ENCODE data around the gene LRRC66. TPM values are rescaled to one million over a fixed set of nuclear protein-coding genes. Genes with fewer than 3 reads are reported as not detected.

The LRRC66 gene
- total RNA-seq, 1 experiment from 2014 or later: not detected

DNA sequence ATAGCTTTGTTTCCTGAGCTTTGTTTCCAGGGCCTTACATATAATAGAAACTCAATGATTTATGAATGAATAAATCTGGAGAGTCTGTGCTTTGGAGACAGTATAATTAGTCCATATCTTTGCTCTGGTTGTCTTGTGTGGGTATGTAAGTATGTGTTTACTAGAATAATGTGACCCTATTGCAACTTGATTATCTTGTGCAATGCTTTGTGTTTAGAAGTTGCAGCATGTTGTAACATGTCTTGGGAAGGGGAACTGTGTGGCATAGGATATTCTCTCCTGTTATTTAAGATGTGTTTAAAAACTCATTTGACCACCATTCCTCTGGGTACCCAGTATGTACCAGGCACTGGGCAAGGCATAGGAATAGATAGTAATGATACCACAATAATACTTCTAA is 37.0 kb upstream of the LRRC66 start:
- Mint-ChIP-seq H3K4me1 (peaks cover 6 to 17% of the 10 kb centered on the region in 2 experiments), H3K27ac (no peak overlapping the region), H3K9me3 (no peaks in the 10 kb centered on the region), H3K4me3 (no peak overlapping the region), H3K27me3 (ENCODE audit: low read depth) (peaks cover 6% of the 10 kb centered on the region), H3K36me3 (ENCODE audit: insufficient read depth in 1 of 3, low read depth in 3 of 3) (no peaks in the 10 kb centered on the region)
- no peak for TF ChIP-seq CTCF (conservative IDR thresholded peaks at IDR 0.05)
- no peak overlapping the region for H2AK5ac ChIP-seq (ENCODE audit: insufficient read length, low read length)
- no peak overlapping the region for H3K18ac ChIP-seq (ENCODE audit: insufficient read length, low read depth, low read length)
- H3K14ac ChIP-seq (ENCODE audit: insufficient read depth, low read length): no peak overlapping the region
- H3K23me2 ChIP-seq (ENCODE audit: insufficient read length, low read depth, low read length, poor library complexity, severe bottlenecking): peaks cover 2% of the 10 kb centered on the region
- H4K8ac ChIP-seq (replicated peaks; ENCODE audit: insufficient read length, low read depth, low read length): no peak overlapping the region
- no peak overlapping the region for H4K5ac ChIP-seq (ENCODE audit: insufficient read length, low read depth, low read length)
- no peak overlapping the region for H3K56ac ChIP-seq (ENCODE audit: insufficient read length, low read depth, low read length)
- no peaks in the 10 kb centered on the region for H4K20me1 ChIP-seq (ENCODE audit: control insufficient read depth, insufficient read depth, insufficient read length)
- no peak overlapping the region for H2BK20ac ChIP-seq (ENCODE audit: low read depth, low read length, poor library complexity, severe bottlenecking)
- no peaks in the 10 kb centered on the region for H3K79me2 ChIP-seq (ENCODE audit: insufficient read depth, low read length)
- no peak overlapping the region for H3T11ph ChIP-seq (ENCODE audit: low read length)
- H3K27ac ChIP-seq (ENCODE audit: insufficient read length, low read depth, low read length): no peak overlapping the region
- no peak overlapping the region for H2BK12ac ChIP-seq (ENCODE audit: insufficient read length, low read depth, low read length)
- no peak overlapping the region for H2BK5ac ChIP-seq (ENCODE audit: insufficient read length, low read length)
- H2BK120ac ChIP-seq (ENCODE audit: low read depth, low read length, poor library complexity, severe bottlenecking): no peak overlapping the region
- H3K9ac ChIP-seq (ENCODE audit: extremely low read depth, insufficient read length, low read length): no peak overlapping the region
- no peaks in the 10 kb centered on the region for H3K79me1 ChIP-seq (ENCODE audit: insufficient read depth, low read depth, low read length, poor library complexity, severe bottlenecking)
- H4K91ac ChIP-seq (ENCODE audit: insufficient read length, low read depth, low read length): no peak overlapping the region
- H3K27me3 ChIP-seq (ENCODE audit: insufficient read depth, low read length): no peaks in the 10 kb centered on the region
- H3K4me2 ChIP-seq (ENCODE audit: insufficient read depth, insufficient read length, low read length): no peak overlapping the region
- no peak overlapping the region for H3K23ac ChIP-seq (ENCODE audit: insufficient read length, low read depth, low read length)
- no peak overlapping the region for H2BK15ac ChIP-seq (ENCODE audit: low read depth, low read length)
- H2AFZ ChIP-seq (ENCODE audit: low read length): no peak overlapping the region
- H3K4me1 ChIP-seq (ENCODE audit: insufficient read depth, low read length): no peaks in the 10 kb centered on the region
- no peak overlapping the region for H3K4ac ChIP-seq (ENCODE audit: low read depth, low read length)
- H3K9me3 ChIP-seq (ENCODE audit: control insufficient read depth, low read depth, low read length): no peaks in the 10 kb centered on the region
- DNase-seq: no peak
